Activated CD4-positive, alpha-beta T cell treated with anti-CD3 and anti-CD28 coated beads for 24 hours (primary cell): ENCODE data around the gene PTPRD.

Experiments used
- DNase-seq, 2 donors: peaks; one replicate each; pipeline ENCODE4 v3.0.0-alpha.2; 2020; ENCODE audit warnings: low read depth in 2 of 2

PTPRD gene

DNA sequence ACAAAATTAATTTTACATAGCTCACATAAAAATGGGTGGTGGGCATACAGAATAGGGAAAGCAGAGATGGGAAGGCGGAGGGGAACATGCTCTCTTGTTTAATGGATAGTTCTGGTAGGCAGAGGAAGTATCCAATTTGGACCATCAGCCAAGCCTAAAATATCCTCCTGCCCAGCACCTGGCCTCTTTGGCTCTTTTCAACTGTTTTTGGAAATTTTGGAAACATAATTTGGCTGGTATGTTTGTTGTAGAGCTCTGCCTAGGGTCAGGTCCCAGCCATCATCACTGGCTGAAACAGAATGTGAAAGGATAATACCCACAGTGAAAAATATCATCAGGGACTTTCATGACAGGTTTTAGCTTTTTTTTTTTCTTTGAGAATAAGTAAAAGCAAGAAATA is 2345.9 kb downstream of the PTPRD start:
- no peak for DNase-seq

DNA sequence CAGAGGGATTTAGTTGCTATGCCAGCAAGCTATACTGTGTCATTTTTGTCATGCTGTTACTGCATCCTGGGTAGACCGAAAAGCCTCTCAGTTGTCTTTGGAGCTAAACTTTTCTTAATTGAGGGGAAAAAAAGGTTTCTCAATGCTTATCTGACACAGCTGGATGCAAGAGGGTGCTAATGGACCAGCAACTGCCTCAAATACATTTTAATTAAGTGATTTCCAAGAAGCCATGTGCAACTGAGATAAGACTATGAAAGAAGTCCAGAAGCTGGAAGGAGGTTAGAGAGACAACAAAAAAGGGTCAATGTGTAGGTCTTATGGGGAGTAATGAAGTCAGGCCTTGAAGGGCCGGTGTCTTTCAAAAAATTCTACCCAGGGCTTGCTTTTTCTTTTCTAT is 2347.5 kb downstream of the PTPRD start:
- no peak for DNase-seq
